Liver (tissue), 9 donors: Measurements from ENCODE around the gene CECR2. TPM values are rescaled to one million over a fixed set of nuclear protein-coding genes. Genes with fewer than 3 reads are reported as not detected.

Experiments used
- DNase-seq: peaks from one replicate; pipeline ENCODE4 v3.0.0-alpha.2; 2017; ENCODE audit warnings: low spot score
- H3K27ac ChIP-seq, 2 donors: one replicate each; pipeline ENCODE4 v1.7.0; 2013; ENCODE audit warnings: inconsistent platforms in 2 of 2, low read length in 2 of 2, control low read depth in 1 of 2, low read depth in 1 of 2, mild to moderate bottlenecking in 1 of 2
- H3K27me3 ChIP-seq, 4 donors: one replicate each; pipeline versions ENCODE4 v1.6.1 to v1.7.0; 2013; ENCODE audit warnings: low read length in 3 of 4, inconsistent platforms in 1 of 4, mild to moderate bottlenecking in 1 of 4, moderate library complexity in 1 of 4; ENCODE audit not compliant: control insufficient read depth in 4 of 4, insufficient read depth in 4 of 4
- H3K36me3 ChIP-seq, 4 donors: one replicate each; pipeline versions ENCODE4 v1.6.1 to v1.7.0; 2013; ENCODE audit warnings: low read length in 3 of 4, mild to moderate bottlenecking in 3 of 4, low read depth in 1 of 4, moderate library complexity in 1 of 4; ENCODE audit not compliant: control insufficient read depth in 4 of 4, insufficient read depth in 3 of 4
- H3K4me1 ChIP-seq, 4 donors: one replicate each; pipeline versions ENCODE4 v1.6.1 to v1.7.0; 2013; ENCODE audit warnings: low read length in 3 of 4, mild to moderate bottlenecking in 3 of 4, moderate library complexity in 1 of 4; ENCODE audit not compliant: control insufficient read depth in 4 of 4, insufficient read depth in 4 of 4
- H3K4me3 ChIP-seq, 3 donors: one replicate each; pipeline versions ENCODE4 v1.6.1 to v1.7.0; 2013; ENCODE audit warnings: low read length in 3 of 3, control low read depth in 1 of 3, low read depth in 1 of 3, mild to moderate bottlenecking in 1 of 3
- H3K9ac ChIP-seq, 2 donors: one replicate each; pipeline ENCODE4 v1.7.0; 2013; ENCODE audit warnings: low read length in 2 of 2, mild to moderate bottlenecking in 2 of 2, moderate library complexity in 2 of 2, control low read depth in 1 of 2, low read depth in 1 of 2
- H3K9me3 ChIP-seq, 4 donors: one replicate each; pipeline versions ENCODE4 v1.6.1 to v1.7.0; 2013; ENCODE audit warnings: low read length in 3 of 4; ENCODE audit not compliant: control insufficient read depth in 4 of 4
- EGR1 ChIP-seq, 2 donors: IDR thresholded peaks; 2 replicates each; pipeline ENCODE4 v1.6.1; 2016 to 2018; ENCODE audit warnings: antibody characterized with exemption in 2 of 2, low read depth in 2 of 2
- FOXA1 ChIP-seq: IDR thresholded peaks from 2 replicates; pipeline ENCODE4 v1.6.1; 2016; ENCODE audit warnings: antibody characterized with exemption
- FOXA2 ChIP-seq: IDR thresholded peaks from 2 replicates; pipeline ENCODE4 v1.6.1; 2016; ENCODE audit warnings: antibody characterized with exemption
- GABPA ChIP-seq, 2 donors: IDR thresholded peaks in 1 of 2; conservative IDR thresholded peaks in 1 of 2; 2 replicates each; pipeline ENCODE4 v1.6.1; 2016; ENCODE audit warnings: antibody characterized with exemption in 2 of 2, mild to moderate bottlenecking in 1 of 2, moderate library complexity in 1 of 2
- HNF4A ChIP-seq, 2 donors: conservative IDR thresholded peaks; 2 replicates each; pipeline ENCODE4 v1.6.1; 2016; ENCODE audit warnings: antibody characterized with exemption in 2 of 2, mild to moderate bottlenecking in 2 of 2
- HNF4G ChIP-seq: IDR thresholded peaks from 2 replicates; pipeline ENCODE4 v1.6.1; 2016; ENCODE audit warnings: antibody characterized with exemption
- JUND ChIP-seq, 2 donors: IDR thresholded peaks; 2 replicates each; pipeline ENCODE4 v1.6.1; 2016; ENCODE audit warnings: antibody characterized with exemption in 2 of 2
- NR2F2 ChIP-seq: IDR thresholded peaks from 2 replicates; pipeline ENCODE4 v1.6.1; 2016; ENCODE audit warnings: antibody characterized with exemption
- RAD21 ChIP-seq, 2 donors: IDR thresholded peaks; 2 replicates each; pipeline ENCODE4 v1.6.1; 2016; ENCODE audit warnings: antibody characterized with exemption in 2 of 2, mild to moderate bottlenecking in 2 of 2
- RXRA ChIP-seq, 2 donors: IDR thresholded peaks; 2 replicates each; pipeline ENCODE4 v1.6.1; 2017 to 2018; ENCODE audit warnings: antibody characterized with exemption in 2 of 2, mild to moderate bottlenecking in 1 of 2
- SP1 ChIP-seq: IDR thresholded peaks from 2 replicates; pipeline ENCODE4 v1.6.1; 2018; ENCODE audit warnings: antibody characterized with exemption, mild to moderate bottlenecking
- TAF1 ChIP-seq: conservative IDR thresholded peaks from 2 replicates; pipeline ENCODE4 v1.6.1; 2016; ENCODE audit warnings: antibody characterized with exemption, mild to moderate bottlenecking
- YY1 ChIP-seq: IDR thresholded peaks from 2 replicates; pipeline ENCODE4 v1.6.1; 2016; ENCODE audit warnings: antibody characterized with exemption, mild to moderate bottlenecking
- WGBS: extraction: QIAGEN DNeasy Blood & Tissue Kit; methylation state at CpG from one replicate; pipeline ENCODE4 v1.1.7; 2013; 5-methylcytosine and 5-hydroxymethylcytosine counted together
- polyA plus RNA-seq, 2 donors: library from polyadenylated mRNA; stranded (reverse) in 1 of 2; unstranded in 1 of 2; fragments of 200-250 nt in 1 of 2; fragments of >200 nt in 1 of 2; fragmentation: Nextera tagmentation in 1 of 2; extraction: Ambion mirVana in 1 of 2; gene quantifications; one replicate each; pipeline versions ENCODE4 v1.2.1 to v1.2.3, GENCODE V29; 2013 to 2015
- total RNA-seq, 2 donors: library from RNA; depleted of rRNA; stranded (reverse); fragments of >200 nt; gene quantifications; one replicate each; pipeline ENCODE4 v1.2.3, GENCODE V29; 2014
- TF ChIP-seq, protein P1 (sequence below): IDR thresholded peaks from 2 replicates; pipeline ENCODE4 v1.6.1; 2016; ENCODE audit warnings: antibody characterized with exemption
- TF ChIP-seq, protein P2 (sequence below): IDR thresholded peaks from 2 replicates; pipeline ENCODE4 v1.6.1; 2016; ENCODE audit warnings: antibody characterized with exemption
- TF ChIP-seq, protein P3 (sequence below): fragments of 150-350 bp; IDR thresholded peaks from 2 replicates; pipeline ENCODE4 v1.5.1; 2017; ENCODE audit warnings: improper control_type of control experiment, low read depth, low read length; ENCODE audit not compliant: missing input control
- TF ChIP-seq, protein P4 (sequence below): IDR thresholded peaks from 2 replicates; pipeline ENCODE4 v1.6.1; 2016; ENCODE audit warnings: antibody characterized with exemption, mild to moderate bottlenecking
- TF ChIP-seq, protein P5 (sequence below): IDR thresholded peaks from 2 replicates; pipeline ENCODE4 v1.6.1; 2016; ENCODE audit warnings: antibody characterized with exemption
- donor health status: healthy.
- donor health status: healthy.
- donor health status: healthy.
- donor health status: healthy.
- donor health status: healthy.

Gene CECR2
- total and polyA plus RNA-seq, 4 donors: 1.8 to 9.7 (median 2.1) TPM

DNA sequence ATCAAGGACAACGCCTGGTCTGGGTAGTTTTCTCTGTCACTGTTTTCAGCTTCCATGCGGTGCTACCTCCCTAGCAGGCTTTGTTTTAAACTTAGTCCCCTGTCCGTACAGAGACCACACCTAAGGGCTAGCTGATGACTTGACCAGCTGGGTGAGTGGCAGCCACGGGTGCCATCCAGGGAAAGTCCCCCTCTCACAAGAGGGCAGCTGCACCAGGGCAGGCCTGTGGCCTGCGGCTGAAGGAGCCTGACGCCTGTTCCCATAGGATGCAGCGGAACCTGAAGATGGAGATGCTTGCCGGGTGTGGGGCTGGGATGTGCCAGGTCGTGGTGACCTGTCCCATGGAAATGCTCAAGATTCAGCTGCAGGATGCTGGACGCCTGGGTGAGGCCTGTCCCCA lies 213.9 kb downstream of the CECR2 start:
- no peak for TF ChIP-seq HNF4A (conservative IDR thresholded peaks at IDR 0.05)
- no peak for TF ChIP-seq NR2F2
- TF ChIP-seq RAD21 (IDR thresholded peaks at IDR 0.05): no peak
- TF ChIP-seq, protein P1, sequence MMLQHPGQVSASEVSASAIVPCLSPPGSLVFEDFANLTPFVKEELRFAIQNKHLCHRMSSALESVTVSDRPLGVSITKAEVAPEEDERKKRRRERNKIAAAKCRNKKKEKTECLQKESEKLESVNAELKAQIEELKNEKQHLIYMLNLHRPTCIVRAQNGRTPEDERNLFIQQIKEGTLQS: no peak
- TF ChIP-seq GABPA (IDR thresholded peaks at IDR 0.05 in 1 of 2, conservative IDR thresholded peaks at IDR 0.05 in 1 of 2): no peak
- no peak for TF ChIP-seq FOXA1
- no peak for TF ChIP-seq TAF1
- no peak for TF ChIP-seq HNF4G
- no peak for TF ChIP-seq FOXA2
- TF ChIP-seq, protein P2, sequence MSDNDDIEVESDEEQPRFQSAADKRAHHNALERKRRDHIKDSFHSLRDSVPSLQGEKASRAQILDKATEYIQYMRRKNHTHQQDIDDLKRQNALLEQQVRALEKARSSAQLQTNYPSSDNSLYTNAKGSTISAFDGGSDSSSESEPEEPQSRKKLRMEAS: no peak
- TF ChIP-seq YY1: no peak
- TF ChIP-seq JUND (IDR thresholded peaks at IDR 0.05): no peak
- TF ChIP-seq, protein P3, sequence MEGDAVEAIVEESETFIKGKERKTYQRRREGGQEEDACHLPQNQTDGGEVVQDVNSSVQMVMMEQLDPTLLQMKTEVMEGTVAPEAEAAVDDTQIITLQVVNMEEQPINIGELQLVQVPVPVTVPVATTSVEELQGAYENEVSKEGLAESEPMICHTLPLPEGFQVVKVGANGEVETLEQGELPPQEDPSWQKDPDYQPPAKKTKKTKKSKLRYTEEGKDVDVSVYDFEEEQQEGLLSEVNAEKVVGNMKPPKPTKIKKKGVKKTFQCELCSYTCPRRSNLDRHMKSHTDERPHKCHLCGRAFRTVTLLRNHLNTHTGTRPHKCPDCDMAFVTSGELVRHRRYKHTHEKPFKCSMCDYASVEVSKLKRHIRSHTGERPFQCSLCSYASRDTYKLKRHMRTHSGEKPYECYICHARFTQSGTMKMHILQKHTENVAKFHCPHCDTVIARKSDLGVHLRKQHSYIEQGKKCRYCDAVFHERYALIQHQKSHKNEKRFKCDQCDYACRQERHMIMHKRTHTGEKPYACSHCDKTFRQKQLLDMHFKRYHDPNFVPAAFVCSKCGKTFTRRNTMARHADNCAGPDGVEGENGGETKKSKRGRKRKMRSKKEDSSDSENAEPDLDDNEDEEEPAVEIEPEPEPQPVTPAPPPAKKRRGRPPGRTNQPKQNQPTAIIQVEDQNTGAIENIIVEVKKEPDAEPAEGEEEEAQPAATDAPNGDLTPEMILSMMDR: no peak
- TF ChIP-seq, protein P4, sequence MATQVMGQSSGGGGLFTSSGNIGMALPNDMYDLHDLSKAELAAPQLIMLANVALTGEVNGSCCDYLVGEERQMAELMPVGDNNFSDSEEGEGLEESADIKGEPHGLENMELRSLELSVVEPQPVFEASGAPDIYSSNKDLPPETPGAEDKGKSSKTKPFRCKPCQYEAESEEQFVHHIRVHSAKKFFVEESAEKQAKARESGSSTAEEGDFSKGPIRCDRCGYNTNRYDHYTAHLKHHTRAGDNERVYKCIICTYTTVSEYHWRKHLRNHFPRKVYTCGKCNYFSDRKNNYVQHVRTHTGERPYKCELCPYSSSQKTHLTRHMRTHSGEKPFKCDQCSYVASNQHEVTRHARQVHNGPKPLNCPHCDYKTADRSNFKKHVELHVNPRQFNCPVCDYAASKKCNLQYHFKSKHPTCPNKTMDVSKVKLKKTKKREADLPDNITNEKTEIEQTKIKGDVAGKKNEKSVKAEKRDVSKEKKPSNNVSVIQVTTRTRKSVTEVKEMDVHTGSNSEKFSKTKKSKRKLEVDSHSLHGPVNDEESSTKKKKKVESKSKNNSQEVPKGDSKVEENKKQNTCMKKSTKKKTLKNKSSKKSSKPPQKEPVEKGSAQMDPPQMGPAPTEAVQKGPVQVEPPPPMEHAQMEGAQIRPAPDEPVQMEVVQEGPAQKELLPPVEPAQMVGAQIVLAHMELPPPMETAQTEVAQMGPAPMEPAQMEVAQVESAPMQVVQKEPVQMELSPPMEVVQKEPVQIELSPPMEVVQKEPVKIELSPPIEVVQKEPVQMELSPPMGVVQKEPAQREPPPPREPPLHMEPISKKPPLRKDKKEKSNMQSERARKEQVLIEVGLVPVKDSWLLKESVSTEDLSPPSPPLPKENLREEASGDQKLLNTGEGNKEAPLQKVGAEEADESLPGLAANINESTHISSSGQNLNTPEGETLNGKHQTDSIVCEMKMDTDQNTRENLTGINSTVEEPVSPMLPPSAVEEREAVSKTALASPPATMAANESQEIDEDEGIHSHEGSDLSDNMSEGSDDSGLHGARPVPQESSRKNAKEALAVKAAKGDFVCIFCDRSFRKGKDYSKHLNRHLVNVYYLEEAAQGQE: no peak
- TF ChIP-seq, protein P5, sequence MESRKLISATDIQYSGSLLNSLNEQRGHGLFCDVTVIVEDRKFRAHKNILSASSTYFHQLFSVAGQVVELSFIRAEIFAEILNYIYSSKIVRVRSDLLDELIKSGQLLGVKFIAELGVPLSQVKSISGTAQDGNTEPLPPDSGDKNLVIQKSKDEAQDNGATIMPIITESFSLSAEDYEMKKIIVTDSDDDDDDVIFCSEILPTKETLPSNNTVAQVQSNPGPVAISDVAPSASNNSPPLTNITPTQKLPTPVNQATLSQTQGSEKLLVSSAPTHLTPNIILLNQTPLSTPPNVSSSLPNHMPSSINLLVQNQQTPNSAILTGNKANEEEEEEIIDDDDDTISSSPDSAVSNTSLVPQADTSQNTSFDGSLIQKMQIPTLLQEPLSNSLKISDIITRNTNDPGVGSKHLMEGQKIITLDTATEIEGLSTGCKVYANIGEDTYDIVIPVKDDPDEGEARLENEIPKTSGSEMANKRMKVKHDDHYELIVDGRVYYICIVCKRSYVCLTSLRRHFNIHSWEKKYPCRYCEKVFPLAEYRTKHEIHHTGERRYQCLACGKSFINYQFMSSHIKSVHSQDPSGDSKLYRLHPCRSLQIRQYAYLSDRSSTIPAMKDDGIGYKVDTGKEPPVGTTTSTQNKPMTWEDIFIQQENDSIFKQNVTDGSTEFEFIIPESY: no peak
- TF ChIP-seq RXRA (IDR thresholded peaks at IDR 0.05): no peak
- TF ChIP-seq EGR1 (IDR thresholded peaks at IDR 0.05; ENCODE audit: low read depth in 2 of 2): no peak
- no peak for TF ChIP-seq SP1
- DNase-seq: no peak
- Histone ChIP-seq H3K9ac (no peak overlapping the region), H3K27ac (no peak overlapping the region), H3K4me3 (no peak overlapping the region), H3K27me3 (no peaks in the 10 kb centered on the region), H3K9me3 (no peaks in the 10 kb centered on the region), H3K4me1 (peaks cover 0 to 13% (median 9%) of the 10 kb centered on the region in 4 donors), H3K36me3 (peaks cover 10 to 48% (median 32%) of the 10 kb centered on the region in 4 donors)
- WGBS: 93% methylated on average over 10 of the region's 10 CpGs
